Gastrocnemius medialis (tissue), 4 donors: ENCODE data around the gene USP21.

Source experiments
- CTCF ChIP-seq, 5 experiments: fragments of 450-650 bp in 3 of 5; fragments of 200-600 bp in 2 of 5; sonication (generic) in 2 of 5; IDR thresholded peaks in 4 of 5; conservative IDR thresholded peaks in 1 of 5; 1 replicate in 4 of 5; 2 replicates in 1 of 5; pipeline ENCODE4 v1.5.1; 2016 to 2019; ENCODE audit warnings: antibody characterized with exemption in 5 of 5, mild to moderate bottlenecking in 3 of 5, moderate library complexity in 3 of 5
- POLR2A ChIP-seq, 2 donors: fragments of 450-650 bp; IDR thresholded peaks; one replicate each; pipeline ENCODE4 v1.6.1; 2017; ENCODE audit warnings: antibody characterized with exemption in 2 of 2, mild to moderate bottlenecking in 2 of 2, moderate library complexity in 2 of 2

- no peak for TF ChIP-seq CTCF (IDR thresholded peaks at IDR 0.05 in 4 of 5, conservative IDR thresholded peaks at IDR 0.05 in 1 of 5)
- TF ChIP-seq POLR2A (IDR thresholded peaks at IDR 0.05), result no peak
Measured at GRCh38 chr1:161140755-161141400, 18.4 kb upstream of the USP21 start.
